ENCODE data around the gene CAMKK2. TPM values are rescaled to one million over a fixed set of nuclear protein-coding genes. Genes with fewer than 3 reads are reported as not detected.

The CAMKK2 gene
- total RNA-seq, 1 donor from 2014 or later: 33.7 TPM

GRCh38 chr12:121294151-121294889, 2.2 kb downstream of the CAMKK2 start:
- H3K4me1 Mint-ChIP-seq (ENCODE audit: low read depth): peaks cover 19% of the 10 kb centered on the region
- H3K4me3 Mint-ChIP-seq (ENCODE audit: unreplicated experiment): no peak overlapping the region
- no peaks in the 10 kb centered on the region for H3K9me3 Mint-ChIP-seq (ENCODE audit: low read depth)
- H3K27ac Mint-ChIP-seq (ENCODE audit: unreplicated experiment): no peak overlapping the region
- H3K36me3 Mint-ChIP-seq (ENCODE audit: low read depth): peaks cover 6% of the 10 kb centered on the region
- no peaks in the 10 kb centered on the region for H3K27me3 Mint-ChIP-seq (ENCODE audit: low read depth)
- TF ChIP-seq, protein P1, sequence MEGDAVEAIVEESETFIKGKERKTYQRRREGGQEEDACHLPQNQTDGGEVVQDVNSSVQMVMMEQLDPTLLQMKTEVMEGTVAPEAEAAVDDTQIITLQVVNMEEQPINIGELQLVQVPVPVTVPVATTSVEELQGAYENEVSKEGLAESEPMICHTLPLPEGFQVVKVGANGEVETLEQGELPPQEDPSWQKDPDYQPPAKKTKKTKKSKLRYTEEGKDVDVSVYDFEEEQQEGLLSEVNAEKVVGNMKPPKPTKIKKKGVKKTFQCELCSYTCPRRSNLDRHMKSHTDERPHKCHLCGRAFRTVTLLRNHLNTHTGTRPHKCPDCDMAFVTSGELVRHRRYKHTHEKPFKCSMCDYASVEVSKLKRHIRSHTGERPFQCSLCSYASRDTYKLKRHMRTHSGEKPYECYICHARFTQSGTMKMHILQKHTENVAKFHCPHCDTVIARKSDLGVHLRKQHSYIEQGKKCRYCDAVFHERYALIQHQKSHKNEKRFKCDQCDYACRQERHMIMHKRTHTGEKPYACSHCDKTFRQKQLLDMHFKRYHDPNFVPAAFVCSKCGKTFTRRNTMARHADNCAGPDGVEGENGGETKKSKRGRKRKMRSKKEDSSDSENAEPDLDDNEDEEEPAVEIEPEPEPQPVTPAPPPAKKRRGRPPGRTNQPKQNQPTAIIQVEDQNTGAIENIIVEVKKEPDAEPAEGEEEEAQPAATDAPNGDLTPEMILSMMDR (IDR thresholded peaks at IDR 0.05): no peak
- no peak for DNase-seq (ENCODE audit: low spot score)

GRCh38 chr12:121293603-121294002, 2.9 kb downstream of the CAMKK2 start:
- Mint-ChIP-seq H3K4me1 (ENCODE audit: low read depth) (peaks cover 23% of the 10 kb centered on the region), H3K36me3 (ENCODE audit: low read depth) (peaks cover 6% of the 10 kb centered on the region), H3K4me3 (ENCODE audit: unreplicated experiment) (no peak overlapping the region), H3K27ac (ENCODE audit: unreplicated experiment) (no peak overlapping the region), H3K9me3 (ENCODE audit: low read depth) (no peaks in the 10 kb centered on the region), H3K27me3 (ENCODE audit: low read depth) (no peaks in the 10 kb centered on the region)
- DNase-seq (ENCODE audit: low spot score): no peak
- TF ChIP-seq, protein P1 (IDR thresholded peaks at IDR 0.05): no peak

DNA sequence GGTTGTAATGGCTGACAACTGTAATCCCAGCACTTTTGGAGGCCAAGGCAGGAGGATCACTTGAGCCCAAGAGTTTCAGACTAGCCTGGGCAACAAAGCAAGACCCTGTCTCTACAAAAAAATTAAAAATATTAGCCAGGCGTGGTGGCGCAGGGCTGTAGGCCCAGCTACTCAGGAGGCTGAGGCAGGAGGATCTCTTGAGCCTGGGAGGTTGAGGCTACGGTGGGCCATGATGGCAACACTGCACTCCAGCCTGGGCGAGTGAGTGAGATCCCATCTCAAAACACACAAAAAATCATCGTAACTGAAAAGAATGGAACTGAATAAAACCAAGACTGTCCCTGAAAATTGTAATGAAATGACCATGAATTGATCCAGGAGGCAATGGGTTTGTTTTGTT, 6.1 kb downstream of the CAMKK2 start:
- TF ChIP-seq, protein P1 (IDR thresholded peaks at IDR 0.05): no peak
- Mint-ChIP-seq H3K27me3 (ENCODE audit: low read depth) (no peaks in the 10 kb centered on the region), H3K36me3 (ENCODE audit: low read depth) (peaks cover 6% of the 10 kb centered on the region), H3K4me3 (ENCODE audit: unreplicated experiment) (no peak overlapping the region), H3K27ac (ENCODE audit: unreplicated experiment) (no peak overlapping the region), H3K4me1 (ENCODE audit: low read depth) (peaks cover 13% of the 10 kb centered on the region), H3K9me3 (ENCODE audit: low read depth) (no peaks in the 10 kb centered on the region)
- no peak for DNase-seq (ENCODE audit: low spot score)

DNA sequence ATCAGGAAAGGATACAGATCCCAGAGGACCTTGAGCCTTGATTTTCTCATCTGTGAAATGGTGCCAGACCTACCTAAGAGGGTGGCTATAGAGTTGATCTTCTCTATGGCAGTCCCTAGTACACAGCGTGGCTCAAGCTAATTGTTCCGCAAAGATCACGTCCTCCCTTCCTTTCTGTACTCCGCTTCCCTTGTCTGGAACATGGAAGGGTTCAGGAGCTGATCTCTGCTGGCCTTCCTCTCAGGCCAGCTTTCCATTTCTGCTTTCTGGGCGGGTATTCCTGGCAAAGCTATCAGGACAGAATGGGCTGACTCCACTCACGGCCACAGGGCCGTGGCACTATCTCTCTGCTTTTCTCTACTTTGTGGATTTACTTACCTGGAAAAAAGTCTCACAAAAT, 6.5 kb downstream of the CAMKK2 start:
- Mint-ChIP-seq H3K27me3 (ENCODE audit: low read depth) (no peaks in the 10 kb centered on the region), H3K9me3 (ENCODE audit: low read depth) (no peaks in the 10 kb centered on the region), H3K27ac (ENCODE audit: unreplicated experiment) (peak overlapping the region; percentile 57), H3K36me3 (ENCODE audit: low read depth) (peaks cover 6% of the 10 kb centered on the region), H3K4me1 (ENCODE audit: low read depth) (peaks cover 9% of the 10 kb centered on the region), H3K4me3 (ENCODE audit: unreplicated experiment) (no peak overlapping the region)
- TF ChIP-seq, protein P1 (IDR thresholded peaks at IDR 0.05): no peak
- no peak for DNase-seq (ENCODE audit: low spot score)

- TF ChIP-seq, protein P1 (IDR thresholded peaks at IDR 0.05): no peak
- peak; percentile 34 for DNase-seq (ENCODE audit: low spot score)
- Mint-ChIP-seq H3K36me3 (ENCODE audit: low read depth) (peaks cover 6% of the 10 kb centered on the region), H3K27me3 (ENCODE audit: low read depth) (no peaks in the 10 kb centered on the region), H3K9me3 (ENCODE audit: low read depth) (no peaks in the 10 kb centered on the region), H3K4me1 (ENCODE audit: low read depth) (peaks cover 9% of the 10 kb centered on the region), H3K4me3 (ENCODE audit: unreplicated experiment) (no peak overlapping the region), H3K27ac (ENCODE audit: unreplicated experiment) (no peak overlapping the region)
These were observed 7.5 kb downstream of the CAMKK2 start for GRCh38 chr12:121288986-121289385.

All from chondrocyte (in vitro differentiated cells).